Non-pigmented ciliary epithelial cell (primary cell): ENCODE results near the gene ZMAT2.
"Not testable (repeated sequence)": the region's sequence is repeated elsewhere in the genome, so short reads cannot be mapped to it uniquely, and the experiment has no call there.

Experiments used
- DNase-seq: peaks from one replicate; pipeline ENCODE4 v3.0.0-alpha.2; 2010; ENCODE audit warnings: low read depth

ZMAT2 gene

DNA sequence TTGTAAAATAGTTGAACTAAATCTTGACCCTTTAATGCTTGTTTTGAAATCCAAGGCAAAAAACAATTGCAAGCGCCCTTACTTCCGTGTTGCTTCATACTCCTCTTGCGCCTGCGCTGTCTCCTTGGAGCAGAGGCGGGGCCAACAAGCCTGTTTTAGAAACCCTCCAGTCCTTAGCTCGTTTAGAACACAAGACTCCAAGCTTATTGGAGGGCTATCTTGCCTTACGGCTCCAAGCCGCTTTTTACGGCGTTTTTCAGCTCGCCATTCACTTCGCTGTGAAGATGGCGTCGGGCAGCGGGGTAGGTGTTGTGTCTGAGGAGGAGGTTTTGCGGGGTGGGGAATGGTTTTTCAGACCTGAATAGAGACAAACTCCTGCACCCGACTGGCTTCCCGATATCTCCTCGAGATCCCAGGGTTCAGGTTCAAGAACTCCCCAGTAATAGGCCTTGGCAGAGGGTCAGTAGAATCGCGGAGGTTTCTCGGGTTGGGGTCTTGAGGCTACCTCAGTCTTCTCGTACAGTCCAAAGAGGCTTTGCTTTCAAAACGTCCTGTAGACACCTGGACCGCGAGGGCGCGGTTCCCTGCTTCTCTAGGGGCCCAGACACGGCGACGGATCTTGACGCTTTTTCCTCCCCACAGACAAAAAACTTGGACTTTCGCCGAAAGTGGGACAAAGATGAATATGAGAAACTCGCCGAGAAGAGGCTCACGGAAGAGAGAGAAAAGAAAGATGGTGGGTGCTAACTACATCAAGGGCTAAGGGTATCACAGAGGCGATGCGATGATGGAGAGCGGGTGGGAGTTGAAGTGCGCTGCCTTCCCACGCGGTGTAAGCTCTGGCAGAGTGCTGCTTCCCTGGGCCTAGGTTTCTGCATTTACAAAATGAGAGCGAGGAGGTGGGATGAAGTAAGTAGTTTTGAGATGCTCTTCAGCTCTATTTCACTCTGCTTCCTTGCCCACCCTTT lies at the start of gene ZMAT2:
Gene ZMAT2 (plus strand): TSS at position 271 of the 968 bp plus-strand sequence. CDS start 14 bp downstream, at position 285.
- peak; percentile 98 for DNase-seq

DNA sequence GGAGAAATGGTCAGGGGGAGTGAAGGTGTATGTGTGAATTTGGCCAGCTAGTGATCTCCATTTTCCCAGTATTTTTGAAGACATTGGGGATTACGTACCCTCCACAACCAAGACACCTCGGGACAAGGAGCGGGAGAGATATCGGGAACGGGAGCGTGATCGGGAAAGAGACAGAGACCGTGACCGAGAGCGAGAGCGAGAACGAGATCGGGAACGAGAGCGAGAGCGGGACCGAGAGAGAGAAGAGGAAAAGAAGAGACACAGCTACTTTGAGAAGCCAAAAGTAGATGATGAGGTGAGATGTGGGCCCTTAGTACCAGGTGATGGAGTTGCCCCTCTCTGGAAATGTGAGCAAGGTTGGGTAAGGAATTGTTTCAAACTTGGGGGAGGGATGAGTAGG lies 41.4 kb upstream of the ZMAT2 start:
- no peak for DNase-seq

GRCh38 chr5:140660371-140660770 lies 39.9 kb upstream of the ZMAT2 start:
- not testable (repeated sequence) for DNase-seq

GRCh38 chr5:140664030-140664358 lies 36.3 kb upstream of the ZMAT2 start:
- DNase-seq: no peak

- DNase-seq: peak; percentile 52
These were observed 35.7 kb upstream of the ZMAT2 start, which contains the start of gene WDR55 for GRCh38 chr5:140664359-140665119. Gene WDR55 (plus strand): TSS chr5:140664904. CDS start chr5:140664913, 9 bp downstream.

GRCh38 chr5:140671035-140671434 lies 29.2 kb upstream of the ZMAT2 start:
- not testable (repeated sequence) for DNase-seq

GRCh38 chr5:140671472-140672125 lies 28.6 kb upstream of the ZMAT2 start:
- no peak for DNase-seq

DNA sequence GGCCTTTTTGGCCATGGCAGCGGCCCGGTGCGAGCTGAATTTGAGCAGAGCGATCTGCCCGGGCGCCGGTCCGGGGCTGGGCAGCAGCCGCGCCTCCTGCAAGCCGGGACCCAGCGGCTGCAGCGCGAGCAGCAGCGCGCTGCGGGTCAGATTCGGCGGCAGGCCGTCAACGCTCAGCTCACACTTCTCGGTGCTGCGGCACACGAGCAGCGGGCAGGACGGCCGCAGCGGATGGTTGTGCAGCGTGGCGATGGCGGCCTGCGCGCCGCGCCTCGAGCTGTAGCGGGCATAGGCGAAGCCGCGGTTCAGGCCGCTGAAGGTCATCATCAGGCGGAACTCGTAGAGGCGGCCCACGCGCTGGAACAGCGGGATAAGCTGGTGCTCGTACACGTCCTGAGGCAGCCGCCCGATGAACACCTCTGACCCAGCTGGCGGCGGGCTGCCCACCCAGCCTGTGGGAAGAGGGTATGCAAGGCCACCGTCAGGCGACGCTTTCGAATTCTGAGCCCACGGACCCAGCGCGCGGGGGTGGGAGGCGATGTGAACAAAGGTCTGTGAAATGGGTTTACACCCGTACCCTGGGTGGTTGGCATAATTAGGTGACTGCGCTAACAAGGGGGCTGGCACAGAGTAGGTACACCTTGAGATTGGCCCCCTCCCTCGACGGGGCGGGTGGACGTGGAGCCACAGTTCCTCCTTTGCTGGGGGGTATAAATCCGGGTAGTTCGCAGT lies 27.6 kb upstream of the ZMAT2 start:
- no peak for DNase-seq

DNA sequence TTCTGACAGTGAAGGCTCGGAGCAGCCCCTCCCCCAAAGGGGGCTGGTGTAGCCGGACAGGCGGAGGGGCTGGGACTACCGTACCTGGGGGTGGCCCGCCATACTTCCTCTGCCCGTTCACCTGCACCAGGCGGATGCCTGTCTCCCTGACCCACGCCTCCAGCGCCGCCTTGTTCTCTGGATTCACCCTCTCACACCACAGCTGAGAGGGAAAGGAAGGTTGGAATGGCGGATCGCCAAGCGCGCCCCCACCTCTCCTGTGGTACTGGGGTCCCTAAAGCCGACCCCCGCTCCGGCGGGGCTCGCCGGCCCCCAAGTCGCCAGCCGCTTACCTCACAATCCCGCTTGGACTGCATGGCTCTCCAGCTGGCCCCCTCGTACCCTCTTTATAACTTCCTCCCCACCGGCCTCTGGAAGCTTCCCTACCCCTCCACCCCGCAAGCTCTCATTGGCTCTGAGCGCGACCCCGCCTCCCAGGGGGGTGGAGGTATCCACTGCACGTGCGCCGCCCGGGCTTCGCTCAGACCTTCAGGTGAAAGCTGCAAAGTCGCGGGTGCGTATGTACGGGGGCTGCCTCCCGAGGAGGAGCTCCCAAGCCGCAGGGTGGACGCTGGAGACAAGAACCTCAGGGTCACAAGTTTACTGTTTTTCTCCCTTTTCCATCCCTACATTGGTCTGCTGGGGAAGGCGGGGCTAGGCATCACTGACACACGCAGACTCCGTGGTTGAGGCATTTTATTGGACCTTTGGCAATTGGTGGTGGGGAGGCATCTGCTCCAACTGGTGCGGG lies 26.9 kb upstream of the ZMAT2 start, which contains the start of gene DND1:
Gene DND1 (minus strand): TSS at position 390 of the 790 bp plus-strand sequence. CDS start 34 bp downstream, at position 356.
- DNase-seq: no peak

DNA sequence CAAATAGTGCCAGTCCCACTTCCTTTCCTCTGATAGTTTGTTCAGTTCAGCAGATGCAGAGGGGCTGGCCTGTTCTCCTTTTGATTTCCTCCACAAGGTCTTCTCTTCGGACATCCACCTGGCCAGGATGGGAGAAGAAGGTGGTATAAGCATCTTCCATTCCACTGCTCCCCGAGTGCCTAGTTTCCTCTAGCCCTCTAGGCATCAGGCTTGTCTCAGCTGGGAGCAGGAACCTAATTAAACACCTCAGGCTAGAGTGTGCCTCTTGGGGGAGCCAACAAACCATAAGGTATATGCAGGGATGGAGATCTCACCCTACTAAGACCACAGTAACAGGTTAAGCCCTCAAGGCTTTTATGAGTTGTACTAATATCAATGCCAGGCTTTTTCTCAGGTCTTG lies 26.0 kb upstream of the ZMAT2 start:
- no peak for DNase-seq

DNA sequence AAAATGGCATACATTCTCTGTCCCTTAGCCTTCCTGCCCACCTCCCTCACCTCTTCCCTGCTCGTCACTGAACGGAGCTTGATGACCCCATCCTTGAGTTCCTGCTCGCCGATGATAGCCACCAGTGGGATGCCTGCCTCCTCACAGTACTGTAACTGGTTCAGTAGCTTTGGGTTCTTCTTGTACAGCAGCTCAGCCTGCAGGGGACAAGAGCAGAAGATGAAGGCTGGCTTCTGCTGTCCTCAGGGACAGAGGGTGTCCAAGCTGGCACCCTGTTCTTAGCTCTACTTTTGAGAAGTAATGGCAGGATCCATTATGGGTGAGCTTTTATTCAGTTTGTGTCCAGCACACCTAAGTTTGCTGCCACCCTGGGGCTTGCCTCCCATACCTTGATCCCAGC lies 25.6 kb upstream of the ZMAT2 start:
- DNase-seq: no peak

DNA sequence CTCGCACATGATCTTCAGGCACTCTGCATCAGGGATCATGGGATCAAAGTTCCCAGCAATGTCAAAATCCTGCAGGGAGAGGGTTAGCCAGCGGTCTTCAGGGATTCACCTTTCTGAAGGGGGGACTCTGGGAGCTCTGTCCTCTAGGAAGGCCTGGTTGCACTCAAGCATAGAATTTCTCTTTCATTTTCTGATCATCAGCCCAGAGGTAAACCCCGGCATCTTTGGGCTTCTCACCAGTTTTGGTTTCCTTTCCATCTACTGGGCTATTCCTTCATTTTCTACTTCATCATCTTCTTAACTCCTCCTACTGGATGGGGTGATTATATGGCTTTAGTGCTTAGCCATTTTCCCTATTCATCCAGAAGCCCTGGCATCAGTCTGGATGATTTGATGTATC lies 22.3 kb upstream of the ZMAT2 start:
- DNase-seq: no peak

DNA sequence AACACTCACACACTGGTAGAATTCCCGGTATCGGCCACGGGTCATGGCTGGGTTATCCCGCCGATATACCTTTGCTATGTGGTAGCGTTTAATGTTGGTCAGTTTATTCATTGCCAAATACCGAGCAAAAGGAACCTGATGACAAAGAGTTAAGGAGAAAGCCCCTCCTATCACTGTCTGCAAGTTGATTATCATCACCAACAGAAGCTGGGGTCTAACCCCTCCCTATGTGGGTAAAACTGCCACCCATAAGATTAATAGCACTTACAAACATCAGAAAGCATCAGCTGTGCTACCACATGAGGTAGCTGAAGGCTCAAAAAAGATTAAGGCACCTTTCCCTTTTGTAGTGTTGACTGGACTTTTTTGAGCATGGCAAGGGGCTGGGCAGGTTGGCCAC lies 21.3 kb upstream of the ZMAT2 start:
- no peak for DNase-seq

DNA sequence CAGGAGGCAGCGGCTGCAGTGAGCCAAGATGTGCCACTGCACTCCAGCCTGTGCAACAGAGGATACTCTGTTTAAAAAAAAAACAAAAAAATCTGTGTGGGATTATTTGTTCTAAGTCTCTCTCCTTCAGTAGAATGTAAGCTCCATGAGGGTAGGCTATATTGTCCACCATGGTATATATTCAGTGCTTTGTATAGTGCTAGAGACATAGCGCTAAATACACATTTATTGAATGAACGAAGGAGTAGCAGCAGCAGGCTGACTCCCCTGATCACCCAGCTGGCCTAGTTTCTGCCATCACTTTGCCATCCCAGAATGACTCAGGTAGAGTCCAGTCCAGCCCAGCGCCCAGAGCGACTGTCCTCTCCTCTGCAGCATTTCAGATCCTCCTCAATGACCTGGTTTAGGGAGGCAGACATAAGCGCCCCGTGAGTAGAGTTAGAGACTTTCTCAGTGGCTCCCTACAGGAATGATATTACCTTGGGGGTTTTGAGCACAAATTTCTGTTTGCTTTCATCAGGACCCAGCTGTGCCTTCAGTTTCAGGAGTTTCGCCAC lies 9.8 kb upstream of the ZMAT2 start:
- DNase-seq: no peak

DNA sequence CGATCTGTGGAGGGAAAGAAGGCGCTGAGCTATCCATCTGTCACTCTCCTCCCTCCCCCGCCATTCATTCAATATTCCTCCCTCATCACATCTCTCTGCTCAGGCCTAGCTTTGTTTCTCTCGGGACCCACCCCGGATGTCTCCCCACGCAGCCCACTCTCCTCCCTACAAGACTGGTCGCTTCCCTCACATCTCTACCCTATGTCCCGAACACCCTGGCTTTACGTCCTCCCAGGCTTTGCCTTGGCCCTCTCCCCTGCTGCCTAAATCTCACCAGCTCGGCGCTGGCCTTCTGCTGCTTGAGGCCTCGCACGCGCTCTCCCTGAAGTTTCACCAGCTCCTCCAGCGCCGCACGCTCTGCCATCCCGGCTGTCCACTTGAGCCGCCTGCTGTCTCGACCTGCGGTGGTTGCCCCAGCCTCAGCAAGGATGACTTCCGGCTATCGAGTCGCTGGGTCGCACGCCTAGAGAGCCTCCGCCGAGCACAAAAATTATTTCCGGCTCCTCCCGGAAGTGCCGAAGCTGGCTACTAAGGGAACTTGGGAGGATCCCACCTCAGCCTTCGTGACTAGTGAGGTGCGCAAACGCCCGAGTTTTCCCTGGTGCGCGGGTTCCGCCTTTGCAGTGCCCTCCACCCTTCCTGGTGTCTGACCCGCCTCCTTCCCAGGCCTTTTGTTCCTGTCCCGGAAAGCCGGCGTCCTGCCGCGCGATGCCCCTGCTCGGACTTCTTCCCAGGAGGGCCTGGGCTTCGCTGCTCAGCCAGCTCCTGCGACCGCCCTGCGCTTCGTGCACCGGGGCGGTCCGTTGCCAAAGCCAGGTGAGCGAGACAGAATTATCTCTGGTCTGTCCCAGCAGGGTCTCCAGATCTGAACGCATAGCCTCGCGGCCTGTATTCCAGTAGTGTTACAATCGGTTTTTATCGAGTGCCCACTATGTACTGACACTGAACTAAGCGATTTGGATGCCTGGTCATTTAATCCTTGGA lies 9.0 kb upstream of the ZMAT2 start, which contains the start of the genes HARS1 and HARS2:
Gene HARS1 (minus strand): TSS at position 430 of the 984 bp plus-strand sequence. CDS start 66 bp downstream, at position 364.
Gene HARS2 (plus strand): TSS at position 515 of the 984 bp plus-strand sequence. CDS start 194 bp downstream, at position 709.
- peak; percentile 70 for DNase-seq

DNA sequence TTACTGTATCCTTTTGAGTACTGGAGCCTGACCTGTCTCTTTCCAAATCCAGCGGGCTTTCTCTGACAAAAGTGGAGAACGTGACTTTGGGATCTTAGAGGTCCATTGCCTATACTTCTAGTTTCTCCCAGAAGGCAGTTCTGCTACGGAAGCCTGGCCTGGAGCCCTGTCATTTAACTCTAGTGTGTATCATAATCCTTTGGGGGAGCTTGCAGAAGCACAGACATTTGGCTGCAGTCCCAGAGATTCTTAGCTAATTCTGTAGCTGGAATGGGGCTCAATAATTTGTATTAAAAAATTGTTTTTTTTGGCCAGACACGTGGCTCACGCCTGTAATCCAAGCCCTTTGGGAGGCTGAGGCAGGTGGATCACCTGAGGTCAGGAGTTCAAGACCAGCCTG lies 6.0 kb upstream of the ZMAT2 start:
- DNase-seq: no peak

DNA sequence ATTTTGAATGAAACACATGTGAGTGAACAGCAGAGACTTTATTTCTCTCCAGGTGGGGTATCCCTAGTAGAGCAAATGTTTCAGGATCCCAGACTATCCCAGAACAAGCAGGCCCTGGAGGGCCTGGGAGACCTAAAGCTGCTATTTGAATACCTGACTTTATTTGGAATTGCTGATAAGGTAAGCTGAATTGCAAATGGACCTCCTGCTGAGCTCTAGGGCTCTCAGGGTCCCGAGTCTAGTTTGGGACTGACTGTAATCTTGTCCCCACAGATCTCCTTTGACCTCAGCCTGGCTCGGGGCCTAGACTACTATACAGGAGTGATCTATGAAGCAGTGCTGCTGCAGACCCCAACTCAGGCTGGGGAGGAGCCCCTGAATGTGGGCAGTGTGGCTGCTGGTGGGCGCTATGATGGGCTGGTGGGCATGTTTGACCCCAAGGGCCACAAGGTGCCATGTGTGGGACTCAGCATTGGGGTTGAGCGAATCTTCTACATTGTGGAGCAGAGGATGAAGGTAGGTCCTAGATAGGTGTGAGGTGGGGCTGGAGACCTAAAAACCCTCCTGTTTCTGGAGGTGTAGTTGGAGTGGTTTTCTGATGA lies 3.3 kb upstream of the ZMAT2 start:
- no peak for DNase-seq

DNA sequence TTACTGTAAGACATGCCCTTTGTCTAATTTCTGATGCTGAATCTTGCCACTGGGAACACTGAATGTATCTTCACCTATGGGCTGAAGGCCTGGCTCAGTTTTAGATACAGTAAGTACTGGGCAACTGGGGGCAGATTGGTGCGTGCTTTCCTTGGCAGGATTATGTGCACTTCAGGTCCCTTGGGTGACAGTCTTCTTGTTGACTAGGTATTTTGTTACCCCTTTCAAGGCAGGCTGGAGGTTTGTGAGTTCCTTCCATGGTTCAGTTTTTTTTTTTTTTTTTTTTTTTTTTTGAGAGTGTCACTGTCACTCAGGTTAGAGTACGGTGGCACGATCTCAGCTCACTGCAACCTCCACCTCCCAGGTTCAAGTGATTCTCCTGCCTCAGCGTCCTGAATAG lies 7.6 kb downstream of the ZMAT2 start:
- DNase-seq: no peak

- DNase-seq: not testable (repeated sequence)
These were observed 8.5 kb downstream of the ZMAT2 start for GRCh38 chr5:140708787-140709186.
